Caco-2 (cell line): ENCODE data around the gene WIPF3. TPM values are rescaled to one million over a fixed set of nuclear protein-coding genes. Genes with fewer than 3 reads are reported as not detected.

Source experiments
- BruUV-seq: library from RNA; stranded (reverse); fragments of 400-500 nt; replicated peaks from 2 replicates; lab custom pipeline; 2021; lab: Mats Ljungman, UMichigan
- CTCF ChIA-PET: fragments of 300-600 bp; sonication (Branson Sonifier 250); formaldehyde crosslinking; loops from one replicate; lab custom pipeline; 2022; ENCODE audit warnings: antibody characterized with exemption; lab: Charles Lee
- POLR2A ChIA-PET: fragments of 300-600 bp; sonication (Branson Sonifier 250); formaldehyde crosslinking; loops from one replicate; lab custom pipeline; 2022; ENCODE audit warnings: antibody characterized with exemption; lab: Charles Lee
- DNase-seq, 2 experiments: peaks; one replicate each; pipeline versions ENCODE4 v3.0.0 to v3.0.0-alpha.2; 2020 to 2022
- H3K27me3 ChIP-seq: replicated peaks from 2 replicates; pipeline ENCODE4 v1.6.0; 2011; ENCODE audit warnings: low read length; ENCODE audit not compliant: control insufficient read depth, insufficient read depth
- H3K36me3 ChIP-seq: 2 replicates; pipeline ENCODE4 v1.5.1; 2011; ENCODE audit warnings: low read length; ENCODE audit not compliant: control insufficient read depth, insufficient read depth
- H3K4me1 ChIP-seq: fragments of 250-450 bp; sonication (Bioruptor Pico); 2 replicates; pipeline ENCODE4 v1.5.1; 2020; ENCODE audit warnings: mild to moderate bottlenecking
- H3K4me3 ChIP-seq: 2 replicates; pipeline ENCODE4 v1.5.1; 2011; ENCODE audit warnings: low read depth, mild to moderate bottlenecking, control low read depth, low read length
- H3K9me3 ChIP-seq: fragments of 250-450 bp; sonication (Bioruptor Pico); 2 replicates; pipeline ENCODE4 v1.5.1; 2020; ENCODE audit warnings: mild to moderate bottlenecking, moderate library complexity
- H3K27ac Mint-ChIP-seq: one replicate; pipeline ENCODE4 v1.8.0; 2022; ENCODE audit warnings: mixed read lengths; ENCODE audit not compliant: unreplicated experiment
- H3K27me3 Mint-ChIP-seq: one replicate; pipeline ENCODE4 v1.8.0; 2022; ENCODE audit warnings: mixed read lengths; ENCODE audit not compliant: insufficient read depth, unreplicated experiment
- H3K36me3 Mint-ChIP-seq: one replicate; pipeline ENCODE4 v1.8.0; 2022; ENCODE audit warnings: mild to moderate bottlenecking, mixed read lengths; ENCODE audit not compliant: insufficient read depth, unreplicated experiment
- H3K4me1 Mint-ChIP-seq: one replicate; pipeline ENCODE4 v1.8.0; 2022; ENCODE audit warnings: low read depth, mixed read lengths; ENCODE audit not compliant: unreplicated experiment
- H3K4me3 Mint-ChIP-seq: one replicate; pipeline ENCODE4 v1.8.0; 2022; ENCODE audit warnings: mild to moderate bottlenecking, moderate library complexity, mixed read lengths; ENCODE audit not compliant: unreplicated experiment
- H3K9me3 Mint-ChIP-seq: one replicate; pipeline ENCODE4 v1.8.0; 2022; ENCODE audit warnings: mixed read lengths; ENCODE audit not compliant: unreplicated experiment
- CTCF ChIP-seq, 2 experiments: fragments of 200-600 bp in 1 of 2; IDR thresholded peaks; 1 replicate in 1 of 2; 2 replicates in 1 of 2; pipeline versions ENCODE4 v1.5.1 to v1.8.0; 2011 to 2022; ENCODE audit warnings: antibody characterized with exemption in 1 of 2, control low read depth in 1 of 2, inconsistent platforms in 1 of 2, low read depth in 1 of 2, low read length in 1 of 2, mild to moderate bottlenecking in 1 of 2, moderate library complexity in 1 of 2; ENCODE audit not compliant: insufficient read depth in 1 of 2, severe bottlenecking in 1 of 2, unreplicated experiment in 1 of 2
- intact Hi-C: fragments of 100-400 bp; cut with micrococcal nuclease; formaldehyde crosslinking; loops from one replicate; pipeline ENCODE4 v1.10.0; 2022; ENCODE audit not compliant: unreplicated experiment
- total RNA-seq: library from RNA; stranded (reverse); gene quantifications from 2 replicates; pipeline ENCODE4 v1.2.3, GENCODE V29; 2022

WIPF3 gene
- total RNA-seq, 1 experiment from 2014 or later: 1.2 TPM

- peaks cover 6% of the 10 kb centered on the region; the same call in 1 of the 2 replicates for H3K36me3 ChIP-seq
- peak; percentile 66 to 75 for DNase-seq
- Mint-ChIP-seq H3K4me3 (no peak overlapping the region), H3K9me3 (no peaks in the 10 kb centered on the region), H3K27ac (no peak overlapping the region), H3K4me1 (no peaks in the 10 kb centered on the region), H3K36me3 (peaks cover 66% of the 10 kb centered on the region), H3K27me3 (no peaks in the 10 kb centered on the region)
- no peaks in the 10 kb centered on the region for H3K27me3 ChIP-seq
- intact Hi-C loops: loop anchor here (1.0 to 5.0 kb wide), 5 partner anchors 43 to 285 kb away; no protein-coding TSS in a partner anchor
- peak; percentile 84 to 87 for TF ChIP-seq CTCF (IDR thresholded peaks at IDR 0.05; ENCODE audit: insufficient read depth in 1 of 2, low read depth in 1 of 2, low read length in 1 of 2, severe bottlenecking in 1 of 2, unreplicated experiment in 1 of 2)
- no peaks in the 10 kb centered on the region for H3K4me1 ChIP-seq
- ChIA-PET POLR2A (no interaction called here), CTCF (interaction anchor here (0.6 to 2.0 kb wide), 12 partner anchors 9 to 1000 kb away, joined by 3 to 20 read pairs (median 4); partner anchors contain the start of gene WIPF3)
- no peaks in the 10 kb centered on the region for H3K9me3 ChIP-seq
- BruUV-seq: no TSS peak
- H3K4me3 ChIP-seq: no peak overlapping the region
Measured at GRCh38 chr7:29921404-29922010, 115.2 kb downstream of the WIPF3 start.

- Mint-ChIP-seq H3K4me3 (no peak overlapping the region), H3K4me1 (no peaks in the 10 kb centered on the region), H3K27me3 (no peaks in the 10 kb centered on the region), H3K9me3 (no peaks in the 10 kb centered on the region), H3K36me3 (peaks cover 74% of the 10 kb centered on the region), H3K27ac (no peak overlapping the region)
- Histone ChIP-seq H3K4me1 (no peaks in the 10 kb centered on the region), H3K36me3 (peaks cover 6% of the 10 kb centered on the region; the same call in 1 of the 2 replicates), H3K9me3 (no peaks in the 10 kb centered on the region), H3K4me3 (no peak overlapping the region), H3K27me3 (no peaks in the 10 kb centered on the region)
- ChIA-PET POLR2A (no interaction called here), CTCF (no interaction called here)
- no peak for TF ChIP-seq CTCF (IDR thresholded peaks at IDR 0.05; ENCODE audit: insufficient read depth in 1 of 2, low read depth in 1 of 2, low read length in 1 of 2, severe bottlenecking in 1 of 2, unreplicated experiment in 1 of 2)
- no peak for DNase-seq
- BruUV-seq: no TSS peak
- intact Hi-C loops: loop anchor here (5.0 kb wide), 1 partner anchor 161 kb away; no protein-coding TSS in a partner anchor
Measured at GRCh38 chr7:29922921-29923700, 116.8 kb downstream of the WIPF3 start.

GRCh38 chr7:29924006-29924405 is 117.7 kb downstream of the WIPF3 start:
- POLR2A ChIA-PET: no interaction called here
- Histone ChIP-seq H3K4me1 (no peaks in the 10 kb centered on the region), H3K9me3 (no peaks in the 10 kb centered on the region), H3K4me3 (no peak overlapping the region), H3K36me3 (peaks cover 6% of the 10 kb centered on the region; the same call in 1 of the 2 replicates), H3K27me3 (no peaks in the 10 kb centered on the region)
- DNase-seq: peak in 1 of 2 experiments; percentile 23
- no peaks in the 10 kb centered on the region for H3K4me1 Mint-ChIP-seq
- intact Hi-C loops: loop anchor here (5.0 kb wide), 1 partner anchor 162 kb away; no protein-coding TSS in a partner anchor
- H3K27ac Mint-ChIP-seq: peak overlapping the region; percentile 6
- H3K36me3 Mint-ChIP-seq: peaks cover 78% of the 10 kb centered on the region
- H3K4me3 Mint-ChIP-seq: no peak overlapping the region
- no TSS peak for BruUV-seq
- CTCF ChIA-PET: no interaction called here
- H3K27me3 Mint-ChIP-seq: no peaks in the 10 kb centered on the region
- TF ChIP-seq CTCF (IDR thresholded peaks at IDR 0.05; ENCODE audit: insufficient read depth in 1 of 2, low read depth in 1 of 2, low read length in 1 of 2, severe bottlenecking in 1 of 2, unreplicated experiment in 1 of 2): no peak
- no peaks in the 10 kb centered on the region for H3K9me3 Mint-ChIP-seq
